Fibroblast of the aortic adventitia (primary cell): Measurements from ENCODE around the gene CRYGD. TPM values are rescaled to one million over a fixed set of nuclear protein-coding genes. Genes with fewer than 3 reads are reported as not detected.
A peak's percentile ranks its signal among the peaks of the same experiment; 100 is the strongest.

Source experiments
- DNase-seq: peaks from one replicate; pipeline ENCODE4 v3.0.0-alpha.2; 2010; ENCODE audit warnings: low read depth
- H3K4me3 ChIP-seq: 2 replicates; pipeline ENCODE4 v1.5.1; 2011; ENCODE audit warnings: low read depth, mild to moderate bottlenecking, control low read depth, low read length, moderate library complexity
- total RNA-seq: library from RNA; depleted of rRNA; stranded (reverse); fragments of >200 nt; gene quantifications from 2 replicates; pipeline ENCODE4 v1.2.3, GENCODE V29; 2012; ENCODE audit warnings: low replicate concordance
- TF ChIP-seq, protein P1 (sequence below): IDR thresholded peaks from 2 replicates; pipeline ENCODE4 v1.5.1; 2011; ENCODE audit warnings: mild to moderate bottlenecking, low read length, control low read depth, inconsistent platforms; ENCODE audit not compliant: insufficient read depth

The CRYGD gene
- total RNA-seq, 1 donor, result not detected

DNA sequence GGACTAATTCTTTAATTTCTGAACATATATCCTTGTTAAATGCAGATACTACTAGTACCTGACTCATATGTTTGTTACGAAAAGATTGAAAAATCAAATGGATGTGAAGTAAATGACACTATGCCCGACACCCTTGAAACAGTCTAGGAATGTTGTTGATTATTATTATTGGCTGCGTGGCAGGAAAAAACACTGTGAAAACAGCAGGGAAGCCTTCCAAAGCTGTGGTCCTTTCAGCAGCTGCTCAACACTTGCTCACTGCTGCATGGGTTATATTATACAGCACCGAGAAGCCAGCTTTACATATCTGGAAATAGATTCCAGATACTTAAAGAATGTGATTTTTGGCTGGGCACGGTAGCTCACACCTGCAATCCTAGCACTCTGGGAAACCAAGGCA lies 26.5 kb downstream of the CRYGD start:
- TF ChIP-seq, protein P1, sequence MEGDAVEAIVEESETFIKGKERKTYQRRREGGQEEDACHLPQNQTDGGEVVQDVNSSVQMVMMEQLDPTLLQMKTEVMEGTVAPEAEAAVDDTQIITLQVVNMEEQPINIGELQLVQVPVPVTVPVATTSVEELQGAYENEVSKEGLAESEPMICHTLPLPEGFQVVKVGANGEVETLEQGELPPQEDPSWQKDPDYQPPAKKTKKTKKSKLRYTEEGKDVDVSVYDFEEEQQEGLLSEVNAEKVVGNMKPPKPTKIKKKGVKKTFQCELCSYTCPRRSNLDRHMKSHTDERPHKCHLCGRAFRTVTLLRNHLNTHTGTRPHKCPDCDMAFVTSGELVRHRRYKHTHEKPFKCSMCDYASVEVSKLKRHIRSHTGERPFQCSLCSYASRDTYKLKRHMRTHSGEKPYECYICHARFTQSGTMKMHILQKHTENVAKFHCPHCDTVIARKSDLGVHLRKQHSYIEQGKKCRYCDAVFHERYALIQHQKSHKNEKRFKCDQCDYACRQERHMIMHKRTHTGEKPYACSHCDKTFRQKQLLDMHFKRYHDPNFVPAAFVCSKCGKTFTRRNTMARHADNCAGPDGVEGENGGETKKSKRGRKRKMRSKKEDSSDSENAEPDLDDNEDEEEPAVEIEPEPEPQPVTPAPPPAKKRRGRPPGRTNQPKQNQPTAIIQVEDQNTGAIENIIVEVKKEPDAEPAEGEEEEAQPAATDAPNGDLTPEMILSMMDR, result no peak
- no peak overlapping the region for H3K4me3 ChIP-seq
- DNase-seq, result peak; percentile 69

DNA sequence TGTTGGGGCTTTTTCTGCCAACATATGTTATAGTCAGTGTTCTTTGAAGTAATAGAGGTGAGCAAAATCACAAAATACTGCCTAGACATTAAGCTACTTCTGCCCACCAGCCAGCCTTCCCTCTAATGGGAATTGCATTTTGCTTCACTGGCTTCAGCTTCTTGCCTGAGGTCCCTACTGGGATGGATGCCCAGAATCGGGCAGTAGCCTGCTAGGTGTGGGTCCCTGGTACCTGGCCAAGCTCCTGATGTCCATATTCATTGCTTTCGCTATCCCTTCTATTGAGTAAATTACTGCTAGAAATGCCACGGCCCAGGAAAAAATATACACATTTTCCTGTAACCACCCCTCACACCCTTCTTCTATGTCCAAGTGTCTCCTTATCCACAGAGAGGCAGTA lies 27.0 kb downstream of the CRYGD start:
- no peak overlapping the region for H3K4me3 ChIP-seq
- DNase-seq, result peak; percentile 4
- TF ChIP-seq, protein P1, result no peak

DNA sequence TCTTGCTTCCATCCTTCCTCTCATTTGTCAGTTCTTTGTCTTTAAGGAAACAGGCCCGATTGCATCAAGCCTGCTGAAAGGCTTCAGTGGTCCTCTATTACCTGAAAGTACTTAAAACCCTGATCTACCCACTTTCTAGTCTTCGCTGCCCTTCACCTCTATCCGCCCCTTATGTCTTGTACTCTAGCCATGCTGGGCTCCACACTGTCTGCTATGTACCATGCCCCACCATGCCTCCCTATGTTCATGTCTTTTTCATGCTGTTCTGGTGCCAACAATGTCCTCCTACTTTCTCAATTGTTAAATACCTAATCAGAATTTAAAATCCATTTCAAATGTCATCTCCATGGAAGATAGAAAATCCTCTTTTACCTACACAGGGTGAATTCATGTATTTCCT lies 28.2 kb downstream of the CRYGD start:
- H3K4me3 ChIP-seq, result no peak overlapping the region
- DNase-seq, result no peak
- TF ChIP-seq, protein P1, result no peak

DNA sequence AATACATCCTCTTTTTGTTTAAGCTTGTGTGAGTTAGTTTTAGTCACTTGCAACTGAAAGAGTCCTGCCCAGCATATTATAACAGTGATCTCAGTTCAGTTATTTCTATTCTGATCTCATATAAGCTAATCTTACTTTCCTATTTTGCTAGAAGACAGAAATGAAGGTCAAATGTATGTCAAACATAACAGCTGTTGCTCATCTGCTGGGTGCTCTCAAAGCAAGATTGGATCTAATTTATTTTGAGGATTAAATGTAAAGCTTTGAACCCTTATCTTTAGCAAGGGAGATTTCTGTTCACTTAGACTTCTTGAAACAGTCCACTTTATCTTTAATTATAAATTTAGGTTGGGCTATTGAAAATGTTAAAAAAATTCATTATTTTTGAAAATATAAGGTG lies 31.2 kb downstream of the CRYGD start:
- no peak for DNase-seq
- TF ChIP-seq, protein P1, result no peak
- no peak overlapping the region for H3K4me3 ChIP-seq

DNA sequence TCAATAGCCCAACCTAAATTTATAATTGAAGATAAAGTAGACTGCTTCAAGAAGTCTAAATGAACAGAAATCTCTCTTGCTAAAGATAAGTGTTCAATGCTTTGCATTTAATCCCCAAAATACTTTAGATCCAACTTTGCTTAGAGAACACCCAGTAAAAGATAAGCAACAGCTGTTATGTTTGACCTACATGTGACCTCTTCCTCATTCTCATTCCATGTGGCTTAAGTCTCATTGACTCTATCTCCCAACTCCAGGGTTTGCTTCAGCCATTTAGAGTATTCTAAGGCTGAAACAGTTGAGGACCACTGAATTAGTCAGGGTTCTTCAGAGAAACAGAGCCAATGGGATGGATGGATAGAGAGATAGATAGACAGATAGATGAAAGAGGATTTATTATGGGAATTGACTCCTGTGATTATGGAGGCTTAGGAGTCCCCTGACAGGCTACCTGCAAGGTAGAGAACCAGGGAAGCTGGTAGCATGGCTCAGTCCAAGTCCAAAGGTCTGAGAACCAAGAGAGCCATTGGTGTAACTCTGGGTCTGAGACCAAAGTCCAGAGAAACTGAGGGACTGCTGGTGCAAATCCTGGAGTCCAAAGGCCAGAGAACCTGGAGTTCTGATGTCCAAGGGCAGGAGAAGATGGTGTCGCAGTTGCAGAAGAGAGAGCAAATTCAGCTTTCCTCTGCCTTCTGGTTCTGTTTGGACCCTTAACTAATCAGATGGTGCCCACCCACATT lies 32.1 kb downstream of the CRYGD start:
- TF ChIP-seq, protein P1, result no peak
- H3K4me3 ChIP-seq, result no peak overlapping the region
- peak; percentile 25 for DNase-seq

DNA sequence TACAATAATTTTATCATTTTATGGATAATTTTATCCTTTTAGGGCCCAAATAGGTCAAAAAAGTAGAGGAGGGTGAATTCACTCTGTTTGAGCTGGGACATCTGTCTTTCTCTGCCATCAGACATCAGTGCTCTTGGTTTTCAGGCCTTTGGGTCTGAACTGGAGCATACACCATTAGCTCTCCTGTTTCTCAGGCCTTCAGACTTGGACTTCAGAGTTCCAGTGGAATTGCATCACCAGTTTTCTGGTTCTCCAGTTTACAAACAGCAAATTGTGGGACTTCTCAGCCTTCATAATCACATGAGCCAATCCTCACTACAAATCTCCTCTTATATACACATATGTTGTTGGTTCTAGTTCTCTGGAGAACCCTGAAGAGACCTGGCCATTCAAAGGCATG lies 33.9 kb downstream of the CRYGD start:
- no peak overlapping the region for H3K4me3 ChIP-seq
- DNase-seq, result no peak
- TF ChIP-seq, protein P1, result no peak

DNA sequence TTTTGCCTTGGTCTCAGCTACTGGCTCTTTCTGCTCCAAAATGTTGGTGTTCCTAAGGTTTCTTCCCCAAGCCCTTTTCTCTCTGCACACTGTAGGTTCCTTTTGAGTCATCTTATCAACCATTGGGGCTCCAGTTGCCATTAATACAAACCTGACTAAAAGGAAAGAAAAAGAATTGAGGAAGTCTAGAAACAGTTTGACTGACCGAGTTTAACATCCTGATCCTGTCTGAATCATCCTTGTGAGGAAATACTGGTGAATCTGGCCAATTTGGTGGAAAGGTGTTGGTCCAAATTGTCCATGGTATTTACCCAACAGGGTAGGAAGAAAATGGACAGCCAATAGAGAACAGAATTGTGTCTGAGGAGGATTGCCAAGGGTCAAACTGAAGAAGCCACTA lies 38.3 kb downstream of the CRYGD start:
- no peak overlapping the region for H3K4me3 ChIP-seq
- DNase-seq, result no peak
- TF ChIP-seq, protein P1, result no peak
